T-helper 2 cell (primary cell): ENCODE results near the gene PRKN.
"Not testable (repeated sequence)": the region's sequence is repeated elsewhere in the genome, so short reads cannot be mapped to it uniquely, and the experiment has no call there.

Source experiments
- DNase-seq, 5 experiments: peaks; one replicate each; pipeline versions ENCODE4 v3.0.0 to v3.0.0-alpha.2; 2012 to 2022

Gene PRKN

DNA sequence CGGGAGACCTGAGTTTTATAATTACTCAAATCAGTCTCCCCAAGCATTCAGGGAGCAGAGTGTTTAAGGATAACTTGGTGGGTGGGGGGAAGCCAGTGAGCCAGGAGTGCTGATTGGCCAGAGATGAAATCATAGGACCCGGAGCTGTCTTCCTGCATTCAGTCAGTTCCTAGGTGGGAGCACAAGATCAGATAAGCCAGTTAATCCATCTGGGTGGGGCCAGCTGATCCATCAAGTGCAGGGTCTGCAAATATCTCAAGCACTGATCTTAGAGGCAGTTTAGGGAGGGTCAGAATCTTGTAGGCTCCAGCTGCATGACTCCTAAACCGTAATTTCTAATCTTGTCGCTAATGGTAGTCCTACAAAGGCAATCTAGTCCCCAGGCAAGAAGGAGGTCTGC lies 196.2 kb downstream of the PRKN start:
- not testable (repeated sequence) for DNase-seq

DNA sequence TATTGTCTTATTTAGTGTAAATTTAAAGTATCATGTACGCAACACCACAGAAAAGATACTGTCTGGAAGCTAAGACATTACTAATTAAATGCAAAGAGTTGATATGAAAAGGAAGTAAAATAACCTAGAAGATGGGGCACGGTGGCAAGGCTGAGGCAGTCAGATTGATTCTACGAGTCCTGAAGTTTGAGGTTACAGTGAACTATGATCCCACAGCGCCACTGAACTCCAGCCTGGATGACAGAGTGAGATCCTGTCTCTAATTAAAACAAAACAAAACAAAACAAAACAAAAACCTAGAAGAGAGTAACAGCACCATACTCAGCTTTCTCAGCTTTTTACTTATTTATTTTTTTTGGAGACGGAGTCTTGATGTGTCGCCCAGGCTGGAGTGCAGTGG lies 199.0 kb downstream of the PRKN start:
- DNase-seq = no peak

DNA sequence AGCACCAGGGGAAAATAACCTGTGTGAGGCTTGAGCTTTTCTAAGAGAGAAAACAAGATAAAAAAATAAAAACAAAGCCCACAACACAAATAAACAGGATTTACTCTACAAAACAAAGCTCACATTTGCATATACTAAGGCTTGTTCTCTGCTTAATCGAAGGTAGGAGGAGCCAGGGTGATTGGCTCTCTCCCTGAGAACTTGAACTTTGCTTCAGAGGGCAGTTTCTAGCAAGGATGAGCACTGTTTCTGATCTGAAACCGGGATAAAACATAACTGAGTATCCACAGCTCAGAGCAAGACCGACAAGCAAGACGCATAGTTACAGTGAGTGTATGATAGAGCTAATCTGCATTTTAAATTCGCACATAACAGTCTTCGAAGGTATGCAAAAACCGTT lies 200.6 kb downstream of the PRKN start:
- DNase-seq = no peak

DNA sequence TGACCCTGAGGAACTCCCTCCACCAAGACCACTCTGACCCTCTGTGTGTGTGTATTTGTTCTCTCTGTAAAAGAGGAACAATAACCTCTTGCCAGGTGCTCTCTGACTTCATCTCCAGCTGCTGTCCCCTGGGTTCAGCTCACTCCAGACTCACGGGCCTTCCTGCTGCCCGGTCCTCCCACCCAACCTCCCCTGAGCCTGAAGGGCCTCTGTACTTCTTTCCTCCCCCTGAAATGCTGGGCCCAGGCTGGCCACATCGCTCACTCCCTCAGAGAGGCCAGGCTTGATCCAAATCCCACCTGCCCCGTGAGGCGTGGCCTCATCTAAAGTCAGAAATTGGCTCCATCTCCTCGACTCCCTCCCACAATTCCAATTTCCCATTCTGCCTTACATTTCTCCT lies 202.4 kb downstream of the PRKN start:
- DNase-seq = no peak

DNA sequence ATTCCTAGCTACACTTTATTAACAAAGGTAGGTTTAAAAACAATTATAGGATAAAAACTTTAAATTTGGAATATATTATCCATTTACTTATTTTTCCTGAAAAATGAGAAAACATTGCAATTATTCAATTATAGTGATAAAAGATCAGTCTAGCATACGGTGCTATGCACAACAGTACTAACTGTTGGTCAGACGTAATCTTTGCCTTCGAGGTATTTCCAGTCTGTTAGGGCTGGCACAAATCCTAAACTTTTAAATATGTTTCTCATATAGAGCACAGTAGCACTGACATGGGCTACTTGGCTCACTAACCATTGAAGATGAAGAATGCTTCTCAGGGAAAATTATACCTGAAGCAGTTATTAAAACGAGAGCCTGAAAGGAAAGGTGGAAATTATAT lies 214.8 kb downstream of the PRKN start:
- no peak for DNase-seq

DNA sequence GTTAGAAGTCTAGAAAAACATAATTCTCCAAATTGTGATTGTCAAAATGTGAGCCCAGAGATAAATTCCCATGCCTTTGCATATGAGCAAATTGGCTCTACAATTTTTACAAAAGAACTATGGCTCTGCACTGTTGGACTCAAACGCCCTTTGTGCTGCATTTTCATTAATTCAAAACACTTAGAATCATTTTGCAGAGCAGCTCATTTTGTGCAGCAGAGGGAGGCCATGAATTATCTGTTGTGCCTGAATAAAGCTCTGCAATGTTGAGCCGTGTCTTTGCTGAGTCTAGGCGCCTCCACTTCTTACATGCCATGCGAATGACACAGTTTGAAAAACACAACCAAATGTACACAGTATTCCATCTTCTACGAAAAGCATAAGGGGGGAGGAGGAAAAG lies 230.2 kb downstream of the PRKN start:
- no peak for DNase-seq

DNA sequence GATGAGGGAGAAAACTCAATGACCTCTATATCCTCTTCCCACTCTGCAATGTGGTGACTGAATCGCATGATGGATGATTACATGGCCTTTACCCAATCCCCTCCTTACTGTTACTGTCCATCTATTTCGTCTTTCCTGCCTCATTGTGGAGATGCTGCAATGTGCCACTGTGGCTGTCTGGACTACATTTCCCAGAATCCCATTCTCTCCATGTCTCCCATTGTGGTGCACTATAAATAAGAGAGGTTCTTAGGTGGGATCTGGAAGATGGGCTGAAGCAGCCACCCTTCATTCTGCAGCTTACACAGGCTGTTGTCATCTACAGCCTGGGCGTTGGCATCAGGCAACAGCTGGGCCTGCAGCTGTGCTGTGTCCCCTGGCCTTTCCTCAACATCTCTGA lies 233.6 kb downstream of the PRKN start:
- no peak for DNase-seq

DNA sequence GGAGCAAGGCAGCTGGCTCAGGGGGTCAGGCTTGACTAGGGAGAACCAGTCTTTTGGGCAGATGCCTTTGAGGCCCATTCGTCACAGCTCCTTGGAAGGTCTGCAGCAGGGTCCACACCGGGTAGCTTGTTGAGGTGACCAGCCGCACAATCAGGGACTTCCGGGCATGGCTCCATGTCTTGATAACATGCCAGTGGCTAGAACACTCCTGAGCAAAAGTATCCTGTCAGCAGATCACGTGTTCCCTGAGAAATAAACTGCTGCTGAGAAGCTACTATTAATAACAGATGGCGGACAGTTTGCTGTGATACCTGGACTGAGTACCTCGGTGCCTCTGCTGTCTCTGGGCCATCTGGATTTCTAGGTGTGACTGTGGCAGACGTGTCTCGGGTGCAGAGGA lies 235.9 kb downstream of the PRKN start:
- DNase-seq = no peak

DNA sequence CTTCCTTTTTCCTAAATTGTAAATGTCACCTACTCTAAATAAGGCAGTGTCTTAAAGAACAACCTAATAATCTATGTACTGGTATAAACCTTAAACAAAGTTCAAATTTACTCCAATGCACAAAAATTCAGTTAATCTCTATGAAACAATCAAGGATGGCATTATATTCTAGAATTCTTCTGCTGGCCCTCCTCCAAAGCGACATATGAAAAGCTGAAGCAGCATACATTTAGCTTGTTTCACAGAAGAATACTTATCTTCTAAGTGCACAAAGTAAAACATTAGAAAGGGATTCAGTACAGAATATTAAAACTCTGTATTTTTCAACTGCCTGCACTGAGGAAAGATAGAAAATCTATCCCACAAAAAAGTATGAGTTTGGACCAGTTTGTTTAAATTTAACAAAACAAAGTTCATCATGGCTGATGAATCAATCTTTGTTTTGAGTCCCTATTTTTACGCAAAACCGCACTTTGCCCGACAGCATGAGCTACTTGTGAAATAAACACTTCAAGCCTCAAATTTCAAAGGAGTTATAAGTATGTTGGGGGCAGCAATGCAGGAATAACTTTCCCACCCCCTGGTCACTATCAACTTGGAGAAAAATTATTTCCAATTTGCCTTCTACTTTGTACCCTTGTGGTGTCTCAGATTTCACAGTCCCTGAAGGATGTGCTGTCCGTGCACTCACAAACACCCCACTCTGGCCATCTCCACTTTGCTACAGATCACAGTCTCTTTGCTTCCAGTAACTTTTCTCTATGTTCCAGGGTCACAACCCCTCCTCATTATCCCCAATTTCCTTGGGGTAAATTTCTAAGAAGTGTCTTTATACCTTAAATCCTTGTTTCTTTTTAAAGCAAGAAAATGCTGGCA lies 238.2 kb downstream of the PRKN start:
- DNase-seq = no peak

DNA sequence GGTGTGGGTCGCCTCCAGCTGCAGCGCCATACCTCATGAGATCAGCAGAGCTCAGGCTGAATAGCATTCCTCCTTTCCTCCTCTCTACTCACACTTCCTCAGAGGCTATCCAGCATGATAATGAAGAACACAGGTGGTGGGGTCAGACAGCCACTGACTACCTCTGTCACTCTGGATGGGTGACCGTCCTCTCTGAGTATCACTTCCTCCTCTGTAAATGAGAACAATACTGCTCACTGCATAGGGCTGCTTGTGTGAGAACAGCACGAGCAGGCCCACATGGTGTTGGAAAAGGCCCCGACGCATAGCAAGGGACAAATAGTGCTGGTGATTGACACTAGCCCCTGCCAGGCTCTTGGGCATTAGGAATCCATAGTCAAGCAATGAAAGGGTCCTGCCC lies 239.1 kb downstream of the PRKN start:
- no peak for DNase-seq

DNA sequence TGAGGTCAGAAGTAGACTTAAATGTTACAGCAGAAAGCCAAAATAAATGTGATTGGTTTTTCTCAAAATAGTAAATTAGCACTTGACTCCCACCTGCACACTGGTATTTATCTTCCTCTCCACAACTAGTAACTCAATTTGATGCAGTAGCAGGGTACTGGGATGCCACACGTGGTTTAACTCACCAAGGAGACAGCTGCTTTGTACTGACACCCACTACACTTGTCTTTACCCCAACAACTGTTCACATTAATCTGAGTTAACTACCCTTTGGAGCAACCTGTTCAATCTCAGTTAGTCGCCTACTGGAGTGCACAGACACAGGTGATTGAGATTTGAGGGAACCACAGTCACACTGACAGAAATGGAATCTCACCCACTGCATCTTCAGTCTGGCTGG lies 242.1 kb downstream of the PRKN start:
- no peak for DNase-seq

DNA sequence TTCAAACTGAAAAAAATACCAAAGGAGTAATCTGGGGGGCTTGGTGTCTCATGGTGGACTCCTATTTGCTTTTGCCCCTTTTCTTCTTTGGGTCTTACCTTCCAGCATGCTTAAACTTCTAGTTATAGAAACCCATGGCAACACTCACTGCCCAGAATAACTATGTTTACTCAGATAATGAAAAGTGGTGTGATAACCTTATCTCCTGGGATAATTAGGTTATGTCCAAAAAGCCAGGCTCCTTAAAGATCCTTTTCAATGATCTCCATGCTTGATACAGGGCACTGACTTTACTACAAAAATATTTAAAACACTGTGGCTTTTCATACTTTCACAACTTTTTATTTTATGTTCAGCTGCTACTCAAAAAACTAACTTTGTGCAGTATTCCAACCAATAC lies 245.6 kb downstream of the PRKN start:
- no peak for DNase-seq

DNA sequence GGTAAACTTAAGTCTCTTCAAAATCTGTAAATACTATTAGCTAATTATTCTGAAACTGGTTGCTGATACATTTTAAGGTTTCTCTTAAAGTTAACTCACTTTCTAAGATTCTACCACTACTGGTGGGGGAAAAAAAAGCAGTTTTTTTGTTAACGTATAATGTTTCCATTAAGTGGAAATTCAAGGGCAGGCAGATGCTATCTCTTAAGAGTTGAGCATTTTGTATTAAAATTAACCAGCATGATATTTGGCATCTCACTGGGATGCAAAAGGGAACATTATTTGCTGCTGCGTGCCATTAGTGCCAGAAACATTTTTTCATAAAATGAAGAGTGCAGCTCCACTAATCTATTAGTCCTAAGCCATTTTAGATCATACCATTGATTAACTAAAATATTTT lies 246.2 kb downstream of the PRKN start:
- no peak for DNase-seq

DNA sequence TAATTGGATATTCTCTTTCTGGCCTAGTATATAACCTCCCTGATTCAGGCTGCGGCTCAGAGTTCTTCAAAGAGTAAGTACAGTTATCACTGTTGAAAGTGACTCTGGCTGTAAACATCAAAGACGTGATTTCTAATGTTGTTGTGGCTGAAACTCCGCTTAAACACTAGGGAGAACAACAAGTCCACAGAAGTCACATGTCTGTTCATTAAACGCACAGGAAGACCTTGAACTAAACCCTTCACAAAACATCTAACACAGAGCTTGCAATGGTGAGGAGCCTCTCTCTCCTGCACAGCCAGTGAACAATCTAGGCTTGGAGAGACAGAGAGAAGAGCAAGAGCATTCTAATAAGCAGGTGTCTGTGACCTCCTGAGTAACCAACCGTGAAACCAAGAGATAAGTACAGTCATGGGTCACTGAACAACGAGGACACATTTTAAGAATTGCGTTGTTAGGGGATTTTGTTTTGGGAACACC lies 249.3 kb downstream of the PRKN start:
- DNase-seq = peak in 1 of 5 experiments; percentile 35

DNA sequence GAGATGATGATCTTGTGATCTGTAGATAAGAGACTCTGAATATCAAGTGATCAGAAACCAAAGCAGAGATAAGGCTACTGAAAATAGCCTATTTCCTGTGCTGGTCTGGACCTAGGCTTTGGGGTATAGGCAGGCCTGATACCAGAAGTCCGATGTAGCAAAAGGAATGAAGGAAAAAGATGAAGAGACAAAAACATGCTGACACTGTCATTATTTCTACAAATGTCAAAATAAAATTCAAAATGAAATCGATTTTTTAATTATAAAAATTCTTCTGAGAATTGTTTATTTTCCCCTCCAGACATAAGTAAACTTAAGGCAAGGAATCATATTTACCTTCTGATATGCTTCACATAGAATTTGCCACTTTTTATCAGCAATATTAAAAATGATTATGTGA lies 252.8 kb downstream of the PRKN start:
- DNase-seq = no peak

DNA sequence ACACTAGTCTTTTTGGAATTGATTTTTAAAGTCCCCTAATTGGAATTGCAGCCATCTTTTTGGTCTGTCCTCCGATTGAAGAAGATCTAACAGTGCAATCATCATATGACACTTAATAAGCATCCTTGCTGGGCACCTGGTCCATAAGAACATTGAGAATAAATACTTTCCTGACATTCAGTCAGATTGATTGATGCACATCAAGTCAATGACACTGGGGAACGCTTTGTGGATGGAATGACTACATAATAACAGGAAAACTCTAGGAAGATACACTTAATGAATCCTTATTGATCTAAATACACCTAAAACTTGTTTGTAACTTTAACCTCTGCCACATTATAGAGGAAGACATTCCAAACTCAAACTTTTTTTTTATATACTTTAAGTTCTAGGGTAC lies 255.7 kb downstream of the PRKN start:
- DNase-seq = no peak

DNA sequence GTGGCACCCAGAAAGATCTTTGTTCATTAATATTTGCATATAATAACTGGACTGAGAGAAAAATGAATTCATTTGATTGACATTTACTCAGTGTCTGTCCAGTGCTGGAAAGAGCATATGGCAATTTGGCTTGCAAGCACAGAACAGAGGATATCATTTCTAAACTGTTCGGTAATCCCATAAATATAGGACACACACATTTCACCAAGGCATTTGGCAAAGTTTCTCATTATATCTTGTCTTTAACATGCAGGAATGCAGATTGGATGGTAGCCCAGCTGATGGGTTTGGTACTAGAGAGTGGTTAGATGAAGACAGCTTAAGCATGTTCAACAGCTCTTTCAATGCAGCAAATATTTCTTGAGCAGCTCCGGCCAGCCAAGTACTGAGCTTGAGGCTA lies 259.2 kb downstream of the PRKN start:
- no peak for DNase-seq

DNA sequence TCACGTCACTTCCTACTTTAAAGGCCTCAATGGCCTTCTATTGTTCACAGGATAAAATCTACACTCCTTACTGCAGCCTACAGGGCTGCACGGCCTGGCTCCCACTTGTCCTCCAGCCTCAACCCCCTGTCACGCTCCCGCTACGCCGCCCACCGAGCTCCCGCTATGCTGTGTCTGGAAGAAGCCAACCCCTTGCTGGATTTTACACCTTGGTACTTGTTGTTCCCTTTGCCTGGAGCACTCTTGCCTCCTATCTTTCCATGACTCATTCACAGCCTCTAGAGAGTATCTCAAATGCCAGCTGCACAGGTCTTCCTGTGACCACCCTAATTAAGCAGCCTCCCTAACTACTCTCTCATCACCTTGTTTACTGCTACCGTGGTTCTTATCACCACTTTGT lies 259.9 kb downstream of the PRKN start:
- no peak for DNase-seq

DNA sequence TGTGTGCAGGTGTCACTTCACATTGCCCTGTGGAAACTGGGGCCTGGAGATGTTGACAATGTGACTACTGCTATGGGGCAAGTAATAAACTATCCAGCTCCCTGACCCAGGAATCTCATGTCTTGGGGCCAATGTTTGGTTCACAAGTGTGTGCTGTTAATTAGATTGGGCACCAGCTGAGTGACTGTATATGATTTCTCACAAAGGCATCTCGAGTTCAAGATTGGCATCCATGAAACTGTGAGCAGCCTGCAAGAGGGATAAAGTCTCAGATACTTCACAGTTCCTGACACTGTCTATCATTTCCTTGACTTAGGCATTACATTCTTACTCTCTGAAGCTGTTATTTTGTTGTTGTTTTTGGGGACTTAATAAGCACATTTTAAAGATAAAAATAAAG lies 264.0 kb downstream of the PRKN start:
- DNase-seq = no peak

DNA sequence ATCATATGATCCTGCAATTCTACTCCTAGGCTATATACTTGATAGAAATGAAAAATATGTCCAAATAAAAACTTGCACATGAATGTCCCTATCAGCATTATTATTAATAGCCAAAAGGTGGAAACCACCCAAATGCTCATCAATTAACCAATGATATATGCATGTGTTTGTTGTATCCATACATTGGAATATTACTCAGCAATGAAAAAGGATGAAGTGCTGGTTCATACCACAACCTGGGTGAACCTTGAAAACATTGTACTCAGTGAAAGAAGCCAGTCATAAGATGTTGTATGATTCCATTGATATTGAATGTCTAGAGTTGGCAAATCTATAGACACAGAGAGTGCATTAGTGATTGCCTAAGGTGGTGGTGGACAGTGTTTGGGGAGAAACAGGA lies 267.6 kb downstream of the PRKN start:
- DNase-seq = no peak

DNA sequence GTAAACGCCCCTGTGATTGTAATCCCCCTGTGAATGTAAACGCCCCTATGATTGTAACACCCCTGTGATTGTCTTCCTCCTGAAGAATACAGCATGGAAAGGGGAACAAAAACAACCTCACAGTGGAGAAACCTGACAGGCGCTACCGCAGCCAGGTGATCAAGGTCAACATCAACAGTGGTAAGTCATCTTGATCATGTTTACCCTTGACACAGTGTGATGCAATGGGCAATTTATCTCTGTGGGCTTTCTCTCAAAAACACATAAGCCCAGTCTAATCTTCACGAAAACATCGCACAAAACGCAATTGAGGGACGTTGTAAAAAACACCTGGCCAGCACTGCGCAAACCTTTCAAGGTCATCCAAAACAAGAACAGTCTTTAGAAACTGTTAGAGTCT lies 277.2 kb downstream of the PRKN start:
- DNase-seq = no peak

DNA sequence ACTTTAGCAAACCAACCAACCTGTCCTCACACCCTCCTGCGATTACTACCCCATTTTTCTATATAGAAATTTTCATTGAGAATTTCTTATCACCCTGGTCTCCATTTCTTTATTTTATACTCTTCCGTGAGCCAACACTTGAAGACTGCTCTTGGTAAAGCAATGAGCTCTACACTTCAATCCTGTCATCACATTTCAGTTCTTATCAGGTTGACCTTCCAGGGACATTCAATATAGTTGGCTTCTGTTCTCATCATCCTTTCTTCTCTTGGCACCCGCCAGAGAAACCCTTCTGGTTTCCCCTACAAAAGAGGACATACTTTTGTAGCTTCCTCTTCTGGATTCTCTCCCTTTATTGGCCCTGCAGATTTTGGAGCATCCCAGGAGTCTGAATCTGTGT lies 279.3 kb downstream of the PRKN start:
- no peak for DNase-seq

DNA sequence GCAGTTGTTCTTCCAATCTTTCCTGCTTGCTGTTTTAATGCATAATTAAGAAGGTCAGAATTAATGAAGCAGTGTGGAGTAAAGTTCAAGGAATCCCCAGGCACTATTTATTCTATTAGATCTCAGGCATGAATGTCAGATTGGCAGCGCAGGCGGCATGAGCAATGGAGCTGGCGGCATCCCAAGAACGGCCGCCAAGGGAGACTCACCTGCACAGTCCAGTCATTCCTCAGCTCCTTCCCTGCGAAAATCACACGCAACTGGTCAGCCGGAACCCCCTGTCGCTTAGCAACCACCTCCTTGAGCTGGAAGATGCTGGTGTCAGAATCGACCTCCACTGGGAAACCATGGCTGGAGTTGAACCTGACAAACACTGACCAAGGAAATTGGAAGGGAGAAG lies 284.5 kb downstream of the PRKN start:
- no peak for DNase-seq

DNA sequence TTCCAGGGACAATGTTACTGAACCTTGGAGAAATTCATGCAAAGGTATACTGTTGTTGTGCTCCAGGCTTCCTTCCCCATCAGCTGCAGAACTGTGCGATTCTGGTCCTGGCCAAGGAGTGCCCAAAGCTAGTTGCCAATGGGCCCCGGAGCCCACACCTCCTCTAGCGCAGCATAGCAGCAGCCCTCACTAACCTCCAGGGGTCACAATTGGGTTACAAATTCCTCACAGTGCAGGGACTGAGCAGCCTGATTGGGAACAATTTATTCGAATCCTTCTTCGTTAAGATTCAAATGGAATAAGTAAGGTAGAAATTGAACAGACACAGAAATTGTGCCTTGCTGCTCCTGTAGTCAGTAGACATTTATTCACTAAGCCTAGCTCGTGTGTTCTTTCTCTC lies 284.9 kb downstream of the PRKN start:
- DNase-seq = no peak

DNA sequence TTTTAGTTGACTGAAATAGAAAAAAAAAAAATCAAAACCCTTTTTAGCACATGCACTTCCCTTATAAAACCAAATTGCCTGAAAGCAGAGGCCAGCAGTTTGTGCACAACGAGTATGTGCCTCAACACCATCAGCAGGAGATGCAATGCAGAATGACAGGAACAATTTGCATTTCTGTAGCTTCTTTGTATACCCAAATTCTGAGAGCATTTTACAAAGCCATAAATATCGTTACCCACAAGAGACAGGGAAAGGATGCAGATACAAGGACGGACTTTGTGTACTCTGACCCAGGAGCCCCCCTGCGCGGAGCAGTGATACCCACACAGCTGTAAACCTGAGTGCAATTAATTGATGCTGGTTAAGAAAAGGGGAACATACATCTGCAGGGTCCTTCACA lies 285.6 kb downstream of the PRKN start:
- DNase-seq = no peak
